GM19238 (cell line): ENCODE measurements around the gene NIPAL3.
"Not testable (repeated sequence)": the region's sequence is repeated elsewhere in the genome, so short reads cannot be mapped to it uniquely, and the experiment has no call there.

Source experiments
- DNase-seq: peaks from one replicate; pipeline ENCODE4 v3.0.0; 2011; ENCODE audit warnings: low spot score; ENCODE audit not compliant: insufficient read length

NIPAL3 gene

GRCh38 chr1:24515671-24516209 is 100.1 kb downstream of the NIPAL3 start:
- DNase-seq = not testable (repeated sequence)

GRCh38 chr1:24516506-24516905 is 100.9 kb downstream of the NIPAL3 start:
- DNase-seq = no peak

- DNase-seq = no peak
Observed at GRCh38 chr1:24517898-24518297, 102.3 kb downstream of the NIPAL3 start.

GRCh38 chr1:24520282-24520681 is 104.7 kb downstream of the NIPAL3 start:
- DNase-seq = not testable (repeated sequence)
